NCI-H128 (cell line): ENCODE data around the gene COL27A1.
"Not testable (repeated sequence)": the region's sequence is repeated elsewhere in the genome, so short reads cannot be mapped to it uniquely, and the experiment has no call there.

Experiments used
- DNase-seq: peaks from one replicate; lab custom pipeline; 2025; ENCODE audit not compliant: unreplicated experiment; lab: John Stamatoyannopoulos, UW

COL27A1 gene

GRCh38 chr9:114331229-114332195, 176.2 kb downstream of the COL27A1 start:
- not testable (repeated sequence) for DNase-seq

GRCh38 chr9:114332474-114333040, 177.2 kb downstream of the COL27A1 start:
- not testable (repeated sequence) for DNase-seq

- not testable (repeated sequence) for DNase-seq
Observed at GRCh38 chr9:114333718-114334117, 178.4 kb downstream of the COL27A1 start.

- no peak for DNase-seq
Observed at GRCh38 chr9:114334490-114334889, 179.2 kb downstream of the COL27A1 start.

- no peak for DNase-seq
Observed at GRCh38 chr9:114335745-114336144, 180.4 kb downstream of the COL27A1 start.

- DNase-seq = no peak
Observed at GRCh38 chr9:114336157-114336556, 180.8 kb downstream of the COL27A1 start.

- DNase-seq = no peak
Observed at GRCh38 chr9:114336699-114337395, 181.5 kb downstream of the COL27A1 start.

- no peak for DNase-seq
Observed at GRCh38 chr9:114338187-114338586, 182.8 kb downstream of the COL27A1 start.

- DNase-seq = no peak
Observed at GRCh38 chr9:114339130-114339908, 184.0 kb downstream of the COL27A1 start.

GRCh38 chr9:114341152-114341830, 186.0 kb downstream of the COL27A1 start:
- no peak for DNase-seq

- no peak for DNase-seq
Observed at GRCh38 chr9:114341991-114342390, 186.7 kb downstream of the COL27A1 start.

GRCh38 chr9:114342755-114343440, 187.6 kb downstream of the COL27A1 start:
- no peak for DNase-seq

GRCh38 chr9:114343471-114344187, 188.3 kb downstream of the COL27A1 start:
- no peak for DNase-seq

GRCh38 chr9:114344188-114344566, 188.8 kb downstream of the COL27A1 start:
- DNase-seq = no peak

GRCh38 chr9:114344692-114345091, 189.4 kb downstream of the COL27A1 start:
- no peak for DNase-seq

GRCh38 chr9:114345493-114346065, 190.2 kb downstream of the COL27A1 start:
- no peak for DNase-seq

GRCh38 chr9:114346146-114346545, 190.8 kb downstream of the COL27A1 start:
- no peak for DNase-seq

- DNase-seq = no peak
Observed at GRCh38 chr9:114347675-114348074, 192.3 kb downstream of the COL27A1 start.
